ENCODE data around the gene NCMAP.

GRCh38 chr1:24508911-24509310, 47.0 kb upstream of the NCMAP start:
- TF ChIP-seq POLR2A (IDR thresholded peaks at IDR 0.05) = no peak
- TF ChIP-seq CTCF (IDR thresholded peaks at IDR 0.05) = no peak
